GM21526 (cell line): ENCODE results near the gene FOXP1.
"Not testable (repeated sequence)": the region's sequence is repeated elsewhere in the genome, so short reads cannot be mapped to it uniquely, and the experiment has no call there.

Experiments
- ATAC-seq: cut with Tn5 transposase; IDR thresholded peaks from one replicate; pipeline ENCODE4 v1.9.1; 2021; ENCODE audit warnings: moderate library complexity; ENCODE audit not compliant: unreplicated experiment, low FRiP score

The FOXP1 gene

DNA sequence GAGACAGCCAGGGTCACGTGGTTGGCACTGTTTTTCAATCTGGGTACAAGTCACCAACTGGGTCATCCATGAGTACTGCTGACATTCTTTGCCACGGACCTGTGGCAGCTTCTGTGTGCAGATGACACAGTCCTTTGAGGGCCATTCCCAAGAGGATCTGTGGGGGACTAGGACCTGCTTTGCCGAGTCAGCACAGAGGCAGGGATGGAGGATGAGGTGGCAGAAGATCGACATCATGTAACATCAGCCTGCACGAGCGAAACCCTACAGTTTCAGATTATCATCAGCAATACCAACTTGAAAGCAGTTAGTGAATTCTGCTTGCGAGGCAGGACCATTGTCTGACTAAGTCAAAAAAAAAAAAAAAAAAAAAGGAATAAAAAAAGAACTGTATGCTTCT is 227.7 kb downstream of the FOXP1 start:
- no peak for ATAC-seq

DNA sequence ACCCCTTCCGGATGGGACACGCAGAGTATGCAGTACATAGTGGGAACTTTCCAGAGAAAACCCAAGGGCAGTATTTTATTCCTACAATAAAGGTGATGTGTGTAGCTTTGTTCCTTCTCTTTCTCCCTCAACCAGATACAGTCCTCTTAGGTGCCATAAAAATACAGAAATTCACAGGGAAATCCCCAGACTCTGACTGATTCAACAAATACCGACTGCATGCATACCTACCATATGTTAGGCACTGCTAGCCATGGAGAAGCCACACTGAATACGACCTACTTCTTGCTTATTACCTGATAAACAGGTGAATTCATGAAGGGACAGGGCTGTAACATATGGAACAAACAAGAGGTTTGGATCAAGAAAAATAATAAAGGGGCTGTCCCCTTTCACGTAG is 228.5 kb downstream of the FOXP1 start:
- no peak for ATAC-seq

DNA sequence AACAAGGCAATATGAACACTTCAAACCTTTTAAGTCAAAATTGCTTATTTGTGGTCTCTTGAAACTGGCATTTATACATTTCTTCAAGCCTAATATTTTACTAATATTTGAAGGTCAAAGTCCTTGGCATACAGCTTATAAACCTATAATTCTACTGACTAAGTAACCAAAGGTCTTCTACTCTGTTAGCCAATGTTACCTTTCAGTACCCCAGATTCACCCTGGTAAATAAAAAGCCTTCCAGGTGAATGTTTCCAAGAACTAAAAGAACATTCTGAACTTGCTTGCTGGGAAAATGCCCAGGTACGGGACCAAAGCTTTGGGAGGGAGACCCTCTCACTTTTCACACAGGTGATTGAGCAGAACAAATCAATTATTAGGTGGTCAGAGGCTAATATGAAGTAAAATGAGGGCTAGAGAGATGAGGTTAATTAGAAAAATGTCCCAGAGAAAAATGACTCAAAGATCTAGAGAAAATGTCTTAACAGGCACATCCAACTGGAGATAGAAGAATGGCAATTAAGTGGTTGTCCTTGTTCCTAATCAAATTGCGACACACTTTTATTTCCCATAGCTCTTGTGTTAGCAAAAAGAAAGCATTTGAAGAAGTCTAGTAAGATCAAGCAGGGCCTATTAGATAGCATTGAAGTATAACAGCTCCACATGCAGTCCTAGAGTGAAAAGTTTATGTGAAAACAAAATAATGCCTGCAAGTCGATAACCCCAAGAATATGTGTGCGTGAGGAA is 232.0 kb downstream of the FOXP1 start:
- no peak for ATAC-seq

DNA sequence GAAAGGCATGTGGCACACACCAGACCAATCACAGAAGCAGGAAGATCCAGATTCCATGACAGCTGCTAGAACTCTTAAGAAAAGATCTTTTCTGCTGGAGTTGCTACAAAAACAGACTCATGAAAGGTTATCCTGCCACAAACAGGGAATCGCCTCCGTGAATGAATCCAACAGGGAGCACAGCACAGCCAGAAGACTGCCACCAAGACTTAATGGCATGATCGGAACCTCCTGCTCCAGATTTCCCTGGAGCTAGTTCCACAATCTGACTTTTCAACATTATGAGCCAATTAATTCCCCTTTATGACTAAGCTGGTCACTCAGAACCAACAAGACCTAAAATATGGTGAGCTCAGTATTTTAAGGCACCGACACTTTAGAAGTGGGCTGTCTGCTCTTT is 232.5 kb downstream of the FOXP1 start:
- ATAC-seq = no peak

DNA sequence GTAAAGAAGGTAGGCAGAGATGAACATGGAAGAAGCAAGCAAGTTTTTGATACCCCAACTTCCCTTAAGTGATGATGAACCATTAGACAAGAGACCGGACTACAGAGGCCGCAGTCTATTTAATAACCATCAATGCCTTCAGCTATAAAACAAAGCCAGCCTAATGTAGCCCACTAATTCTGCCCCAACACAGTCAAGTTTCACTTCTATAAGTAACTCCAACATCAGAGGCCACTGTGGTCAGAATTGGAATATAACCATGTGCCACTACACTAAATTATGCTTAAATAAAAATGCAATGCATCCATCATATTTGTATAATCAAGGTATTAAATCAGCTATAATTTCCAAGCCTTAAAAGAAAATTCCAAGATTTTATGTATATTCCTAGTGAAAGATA is 234.7 kb downstream of the FOXP1 start:
- no peak for ATAC-seq

DNA sequence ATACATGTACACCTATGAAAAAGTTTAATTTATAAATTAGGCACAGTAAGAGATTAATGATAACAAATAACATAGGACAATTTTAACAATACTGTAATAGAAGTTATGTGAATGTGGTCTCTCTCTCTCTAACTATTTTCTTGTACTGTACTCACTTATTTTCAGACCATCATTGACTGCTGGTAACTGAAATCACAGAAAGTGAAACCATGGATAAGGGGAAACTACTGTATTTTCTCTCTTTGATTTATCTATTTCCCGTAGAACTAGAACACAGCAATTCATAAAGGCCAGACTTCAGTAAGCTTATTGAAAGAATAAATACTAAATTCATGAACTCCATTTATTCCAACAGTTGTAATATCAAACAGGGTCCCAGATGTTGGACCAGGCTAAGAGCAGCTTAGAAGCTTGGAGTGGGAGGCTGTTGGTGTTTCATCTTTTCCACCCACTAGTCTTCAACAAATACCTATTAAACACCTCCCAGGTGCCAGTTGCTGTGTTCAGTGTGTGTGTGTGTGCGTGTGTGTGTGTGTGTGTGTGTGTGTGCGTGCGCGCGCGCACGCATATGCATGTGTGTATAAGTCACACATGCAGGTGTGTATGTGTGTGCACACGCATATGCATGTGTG is 235.4 kb downstream of the FOXP1 start:
- ATAC-seq = no peak

DNA sequence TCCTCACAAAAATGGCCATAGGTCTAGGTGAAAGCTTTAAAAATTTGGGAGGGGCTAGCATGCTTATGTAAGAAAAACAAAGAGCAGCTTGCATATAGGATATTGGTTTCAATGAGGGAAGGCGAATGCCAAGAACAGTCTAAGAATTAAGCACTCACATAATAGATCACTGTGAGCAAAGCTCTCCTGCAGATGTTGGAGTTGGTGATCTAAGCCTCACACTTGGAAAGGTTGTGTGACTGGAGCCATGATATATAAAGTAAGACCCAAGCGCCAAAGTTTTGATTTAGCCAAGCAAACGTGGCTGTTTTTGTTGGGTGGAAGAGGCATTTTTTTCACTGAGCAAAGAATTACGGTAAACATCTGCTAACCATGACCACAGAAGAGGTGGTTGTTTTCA is 237.5 kb downstream of the FOXP1 start:
- ATAC-seq = no peak

DNA sequence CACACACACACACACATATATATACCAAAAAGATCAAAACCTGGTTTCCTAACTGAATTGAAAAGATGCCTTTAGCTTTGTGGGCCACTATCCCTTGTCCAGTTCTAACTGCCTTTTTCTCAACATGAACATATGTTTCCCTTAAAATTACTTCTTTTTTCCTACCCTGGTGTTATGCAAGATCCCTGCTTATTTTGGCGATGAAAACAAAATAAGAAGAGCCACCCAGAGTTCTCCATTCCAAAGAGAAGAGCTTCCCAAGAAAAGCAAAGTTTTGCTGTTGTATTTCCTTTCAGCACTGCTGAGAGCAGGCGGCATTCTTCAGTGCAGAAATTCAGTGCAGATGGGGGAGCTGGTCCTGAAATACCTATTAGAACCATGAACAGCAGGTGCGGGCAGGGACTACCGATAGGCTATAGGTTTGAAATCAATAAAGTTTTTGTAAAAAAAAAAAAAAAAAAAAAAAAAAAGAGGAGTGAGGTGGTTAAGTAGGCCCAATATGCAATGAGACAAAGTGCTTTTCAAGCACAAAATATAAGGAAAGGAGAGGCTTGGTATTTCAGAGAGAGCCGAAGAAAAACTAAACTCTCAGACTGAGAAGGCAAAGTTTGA is 238.0 kb downstream of the FOXP1 start:
- ATAC-seq = no peak

DNA sequence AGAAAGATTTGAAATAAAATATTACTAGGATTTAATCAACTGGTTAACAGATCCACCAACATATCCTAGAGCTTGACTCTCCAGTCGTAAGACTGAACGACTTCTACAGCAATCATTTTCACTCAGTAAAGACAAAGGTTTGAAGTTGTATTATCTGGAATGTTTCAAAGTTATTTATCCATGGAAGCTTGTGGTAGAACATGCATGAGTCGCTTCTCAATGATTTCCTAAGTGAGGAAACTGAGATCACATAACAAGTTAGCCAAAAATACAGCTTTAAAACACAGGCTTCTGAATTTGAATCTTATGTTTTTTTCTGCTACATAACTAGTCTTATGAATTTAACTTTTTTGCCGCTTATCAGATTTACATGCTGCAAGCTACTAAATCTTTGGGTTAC is 241.8 kb downstream of the FOXP1 start:
- no peak for ATAC-seq

DNA sequence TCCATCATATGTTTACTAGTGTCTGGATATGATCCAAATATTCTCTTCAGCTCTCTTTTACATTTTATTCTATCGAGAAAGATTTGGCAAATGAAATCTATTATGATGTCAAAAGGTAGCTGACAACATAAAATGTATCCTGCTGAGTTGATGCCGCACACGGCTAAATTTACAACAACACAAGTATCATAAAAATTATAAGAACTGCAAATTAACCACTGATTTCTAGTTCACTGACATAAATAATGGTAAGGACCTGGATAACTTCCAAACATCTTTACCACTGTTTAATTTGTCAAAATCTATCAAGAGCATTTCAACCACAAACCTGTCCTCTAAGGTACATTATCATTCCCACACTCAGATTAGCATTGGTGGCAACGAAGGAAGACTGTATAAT is 244.5 kb downstream of the FOXP1 start:
- no peak for ATAC-seq

DNA sequence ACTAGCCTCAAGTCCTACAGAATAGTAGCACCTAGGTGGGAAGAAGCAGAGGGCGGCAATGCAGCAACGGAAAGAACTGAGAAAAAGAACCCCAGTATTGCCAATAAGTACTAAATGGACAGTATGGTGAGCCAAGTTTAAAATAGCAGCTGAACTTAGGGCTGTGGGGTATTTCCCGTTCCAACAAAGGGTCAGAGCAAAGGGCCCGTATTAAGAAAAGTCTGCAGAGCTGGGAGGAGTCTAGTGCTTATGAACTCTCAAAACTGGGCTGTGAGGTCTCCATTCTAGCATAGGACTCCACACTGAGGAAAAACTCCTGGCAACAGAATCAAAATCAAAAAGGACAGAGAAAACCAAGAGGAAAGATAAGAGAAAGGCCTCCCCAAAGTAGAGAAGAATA is 250.7 kb downstream of the FOXP1 start:
- no peak for ATAC-seq

DNA sequence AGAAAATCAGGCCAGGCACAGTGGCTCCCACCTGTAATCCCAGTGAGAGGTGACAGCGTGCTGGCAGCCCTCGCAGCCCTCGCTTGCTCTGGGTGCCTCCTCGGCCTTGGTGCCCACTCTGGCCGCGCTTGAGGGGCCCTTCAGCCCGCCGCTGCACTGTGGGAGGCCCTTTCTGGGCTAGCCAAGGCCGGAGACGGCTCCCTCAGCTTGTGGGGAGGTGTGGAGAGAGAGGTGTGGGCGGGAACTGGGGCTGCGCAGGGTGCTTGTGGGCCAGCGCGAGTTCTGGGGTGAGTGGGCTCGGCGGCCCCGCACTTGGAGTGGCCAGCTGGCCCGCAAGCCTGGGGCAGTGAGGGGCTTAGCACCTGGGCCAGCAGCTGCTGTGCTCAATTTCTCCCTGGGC is 252.6 kb downstream of the FOXP1 start:
- ATAC-seq = no peak

DNA sequence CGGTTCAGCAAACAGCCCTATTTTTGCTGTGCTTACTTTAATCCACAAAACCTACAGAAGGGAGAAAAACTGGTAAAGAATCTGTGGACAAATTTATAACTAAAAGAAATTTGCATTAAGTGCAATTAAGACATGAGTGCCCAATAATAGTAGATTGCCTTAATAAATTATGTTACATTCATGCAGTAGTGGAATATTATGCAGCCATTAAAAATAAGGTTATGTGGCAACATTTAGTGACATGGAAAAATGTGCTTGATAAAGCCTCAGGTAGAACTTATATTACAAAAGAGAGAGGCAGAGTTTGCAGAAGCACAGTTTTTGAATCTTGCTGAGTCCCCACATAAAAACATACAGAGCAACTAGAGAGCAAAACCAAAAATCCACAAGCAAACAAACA is 253.0 kb downstream of the FOXP1 start:
- no peak for ATAC-seq

DNA sequence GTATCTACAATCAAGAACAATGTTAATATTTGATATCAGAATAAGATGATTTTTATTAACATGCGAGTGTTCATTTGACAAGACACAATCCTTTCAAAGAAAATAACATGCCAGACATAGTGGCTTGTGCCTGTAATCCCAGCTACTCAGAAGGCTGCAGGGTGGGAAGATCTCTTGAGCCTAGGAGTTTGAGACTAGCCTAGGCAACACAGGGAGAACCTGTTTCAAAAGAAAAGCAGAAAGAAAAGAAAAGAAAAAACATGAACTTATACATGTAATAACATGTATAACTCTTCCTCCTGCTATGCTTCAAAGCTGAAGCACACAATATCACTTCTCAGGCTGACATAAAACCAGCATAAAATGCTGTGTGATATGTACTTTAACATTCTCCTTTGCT is 253.7 kb downstream of the FOXP1 start:
- ATAC-seq = no peak

DNA sequence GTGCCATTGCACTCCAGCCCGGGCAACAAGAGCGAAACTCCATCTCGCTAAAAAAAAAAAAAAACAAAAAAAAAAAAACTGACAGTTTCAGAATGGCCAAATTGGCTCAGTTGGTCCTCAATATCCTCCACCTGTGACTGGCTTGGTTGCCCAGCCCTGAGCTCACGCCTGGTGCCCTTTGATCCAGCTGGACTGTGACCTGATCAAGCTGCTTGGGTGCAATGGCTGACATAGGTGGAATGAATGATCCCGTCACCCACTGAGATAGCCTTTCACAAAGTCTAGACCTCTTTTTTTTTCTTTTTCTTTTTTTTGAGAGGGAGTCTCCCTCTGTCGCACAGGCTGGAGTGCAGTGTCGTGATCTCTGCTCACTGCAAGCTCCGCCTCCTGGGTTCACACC is 254.6 kb downstream of the FOXP1 start:
- no peak for ATAC-seq

DNA sequence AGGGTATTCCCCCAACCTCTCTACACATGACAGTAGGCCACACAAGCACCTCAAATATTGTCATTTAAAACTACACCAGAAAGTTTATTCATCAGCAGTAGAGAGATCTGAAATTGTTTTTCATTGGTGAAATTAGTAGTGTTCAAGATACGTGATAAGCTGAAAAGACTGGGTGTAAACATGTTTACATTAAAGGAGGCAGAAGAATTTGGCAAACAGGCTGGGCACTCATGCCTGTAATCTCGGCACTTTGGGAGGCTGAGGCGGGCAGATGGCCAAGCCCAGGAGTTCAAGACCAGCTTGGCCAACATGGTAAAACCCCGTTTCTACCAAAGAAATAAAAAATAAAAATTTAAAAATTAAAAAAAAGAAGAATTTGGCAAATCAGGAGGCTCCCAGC is 255.6 kb downstream of the FOXP1 start:
- ATAC-seq = no peak

DNA sequence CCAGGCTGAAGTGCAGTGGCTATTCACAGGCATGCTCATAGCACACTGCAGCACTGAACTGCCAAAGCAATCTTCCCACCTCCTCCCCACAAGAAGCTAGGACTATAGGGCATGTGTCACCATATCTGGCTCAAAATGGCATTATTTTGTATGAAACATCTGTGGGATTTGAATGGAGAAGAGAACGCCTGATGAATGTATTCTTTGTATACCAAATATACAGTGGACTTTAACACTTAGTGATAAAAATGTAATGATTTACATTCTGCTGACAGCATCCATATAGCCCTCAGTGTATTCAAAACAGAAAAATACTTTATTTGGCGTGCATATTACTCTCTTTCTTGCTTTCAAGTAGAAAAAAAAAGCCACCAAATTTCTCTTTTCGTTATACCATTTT is 257.8 kb downstream of the FOXP1 start:
- no peak for ATAC-seq

DNA sequence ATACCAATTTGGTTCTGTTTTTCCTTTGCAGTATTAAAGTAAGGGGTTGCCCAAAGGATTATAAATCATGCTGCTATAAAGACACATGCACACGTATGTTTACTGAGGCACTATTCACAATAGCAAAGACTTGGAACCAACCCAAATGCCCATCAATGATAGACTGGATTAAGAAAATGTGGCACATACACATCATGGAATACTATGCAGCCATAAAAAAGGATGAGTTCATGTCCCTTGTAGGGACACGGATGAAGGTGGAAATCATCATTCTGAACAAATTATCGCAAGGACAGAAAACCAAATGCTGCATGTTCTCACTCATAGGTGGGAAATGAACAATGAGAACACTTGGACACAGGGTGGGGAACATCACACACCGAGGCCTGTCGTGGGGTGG is 259.3 kb downstream of the FOXP1 start:
- not testable (repeated sequence) for ATAC-seq

DNA sequence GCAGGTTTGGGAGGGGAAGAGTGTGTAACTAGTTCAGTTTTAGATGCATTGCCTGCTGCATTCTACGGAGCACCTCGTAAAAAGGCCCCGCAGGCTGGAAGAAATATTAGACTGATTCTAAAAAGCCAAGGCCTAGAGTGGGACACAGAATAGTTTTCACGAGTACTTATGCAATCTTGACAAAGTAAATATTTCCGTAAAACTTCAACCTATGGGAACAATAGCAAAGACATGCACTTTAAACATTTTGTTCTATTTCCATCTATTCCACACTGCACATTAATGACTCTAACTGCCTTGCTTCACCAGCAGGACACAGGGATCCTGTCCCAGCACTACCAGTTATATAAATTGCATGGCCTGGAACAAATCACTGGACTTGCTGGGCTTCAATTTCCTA is 260.0 kb downstream of the FOXP1 start:
- no peak for ATAC-seq

DNA sequence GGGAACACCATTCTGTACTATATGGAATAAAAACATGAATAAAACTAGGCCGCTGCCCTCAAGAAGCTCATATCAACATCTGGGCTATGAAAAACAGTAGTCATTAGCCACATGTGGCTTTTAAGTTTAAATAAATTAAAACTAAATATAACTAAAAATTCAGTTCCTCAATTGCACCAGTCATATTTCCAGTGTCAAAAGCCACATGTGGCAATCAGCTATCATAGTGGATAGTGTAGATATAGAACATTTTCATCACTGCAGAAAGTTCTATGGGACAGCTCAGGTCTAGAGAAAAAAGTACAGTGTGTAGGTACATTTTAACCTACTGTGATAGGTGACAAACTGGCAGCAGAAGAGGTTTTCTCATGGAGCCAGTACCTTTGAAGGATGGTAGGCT is 261.4 kb downstream of the FOXP1 start:
- ATAC-seq = no peak

DNA sequence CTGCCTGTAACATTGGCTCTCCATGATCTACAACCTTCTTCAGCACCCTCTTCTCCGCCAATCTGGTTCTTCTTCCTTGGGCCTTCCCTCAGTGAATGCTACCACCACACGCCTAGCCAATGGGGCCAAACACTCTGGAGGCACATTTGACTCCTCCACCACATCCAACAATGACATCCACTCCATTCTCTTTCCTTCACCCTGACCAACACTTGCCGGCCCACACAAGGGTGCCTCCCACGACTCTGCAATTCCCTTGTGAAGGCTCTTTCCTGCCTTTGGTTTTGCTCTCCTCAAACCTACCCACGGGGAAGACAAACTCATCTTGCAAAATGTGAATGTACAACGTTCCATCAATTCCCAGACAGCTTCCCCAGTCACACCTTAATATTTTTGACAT is 263.8 kb downstream of the FOXP1 start:
- no peak for ATAC-seq

DNA sequence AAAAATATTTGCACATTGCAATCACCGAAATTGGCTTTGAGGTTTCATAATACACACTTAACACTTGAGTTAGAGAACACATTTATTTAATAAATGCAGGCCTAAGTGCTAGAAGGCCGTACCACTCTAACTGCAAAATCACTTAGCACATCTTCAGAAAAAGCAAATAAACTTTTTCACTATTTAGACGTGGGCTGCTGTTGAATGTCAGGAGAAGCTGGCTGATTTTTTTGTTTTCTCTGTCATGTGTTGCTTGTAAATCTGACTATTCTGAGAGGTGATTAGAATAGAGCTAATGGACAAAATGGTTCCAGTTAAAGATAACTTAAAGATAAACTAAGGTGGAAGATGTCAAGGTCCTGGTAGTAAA is 265.1 kb downstream of the FOXP1 start:
- no peak for ATAC-seq
